ENCODE data around the gene GPC5. TPM values are rescaled to one million over a fixed set of nuclear protein-coding genes. Genes with fewer than 3 reads are reported as not detected.
"Not testable (repeated sequence)": the region's sequence is repeated elsewhere in the genome, so short reads cannot be mapped to it uniquely, and the experiment has no call there.

The GPC5 gene
- total RNA-seq, 2 experiments from 2014 or later, result 0.14 TPM; not detected in 1

- H3K9me3 Mint-ChIP-seq, result no peaks in the 10 kb centered on the region
- H3K4me3 Mint-ChIP-seq, result no peak overlapping the region
- no peak overlapping the region for H3K27ac Mint-ChIP-seq
- H3K27me3 Mint-ChIP-seq, result peaks cover 37% of the 10 kb centered on the region
- no peaks in the 10 kb centered on the region for H3K36me3 Mint-ChIP-seq
- H3K4me1 Mint-ChIP-seq, result no peaks in the 10 kb centered on the region
- POLR2A ChIA-PET, result no interaction called here
- ATAC-seq (ENCODE audit: low read depth) (no peak), DNase-seq (no peak)
These were observed 13.5 kb upstream of the GPC5 start for GRCh38 chr13:91384896-91385295.

- Mint-ChIP-seq H3K36me3 (no peaks in the 10 kb centered on the region), H3K4me1 (no peaks in the 10 kb centered on the region), H3K27ac (no peak overlapping the region), H3K4me3 (no peak overlapping the region), H3K27me3 (peaks cover 34% of the 10 kb centered on the region), H3K9me3 (no peaks in the 10 kb centered on the region)
- POLR2A ChIA-PET, result no interaction called here
- ATAC-seq (ENCODE audit: low read depth), result no peak
- no peak for DNase-seq
These were observed 9.2 kb upstream of the GPC5 start for GRCh38 chr13:91389186-91389585.

- POLR2A ChIA-PET, result no interaction called here
- ATAC-seq (ENCODE audit: low read depth), result no peak
- no peaks in the 10 kb centered on the region for H3K9me3 Mint-ChIP-seq
- H3K27ac Mint-ChIP-seq, result no peak overlapping the region
- H3K4me3 Mint-ChIP-seq, result no peak overlapping the region
- H3K4me1 Mint-ChIP-seq, result peaks cover 6% of the 10 kb centered on the region
- H3K27me3 Mint-ChIP-seq, result peaks cover 84% of the 10 kb centered on the region
- no peak for DNase-seq
- H3K36me3 Mint-ChIP-seq, result no peaks in the 10 kb centered on the region
These were observed 826 bp upstream of the GPC5 start for GRCh38 chr13:91397595-91397994.

GRCh38 chr13:91399189-91400062 is 1.0 kb downstream of the GPC5 start:
- POLR2A ChIA-PET, result interaction anchor here (0.8 kb wide), 1 partner anchor 52 kb away, joined by 3 read pairs; the partner anchor contains the start of gene MIR17HG
- Mint-ChIP-seq H3K4me3 (peak overlapping the region; percentile 55), H3K27me3 (peaks cover 89% of the 10 kb centered on the region), H3K36me3 (no peaks in the 10 kb centered on the region), H3K9me3 (no peaks in the 10 kb centered on the region), H3K4me1 (peaks cover 6% of the 10 kb centered on the region), H3K27ac (no peak overlapping the region)
- ATAC-seq (ENCODE audit: low read depth) (no peak), DNase-seq (no peak)

- Mint-ChIP-seq H3K9me3 (no peaks in the 10 kb centered on the region), H3K27me3 (peaks cover 83% of the 10 kb centered on the region), H3K4me1 (peaks cover 6% of the 10 kb centered on the region), H3K4me3 (peak overlapping the region; percentile 51), H3K27ac (no peak overlapping the region), H3K36me3 (no peaks in the 10 kb centered on the region)
- ATAC-seq (ENCODE audit: low read depth) (no peak), DNase-seq (no peak)
- POLR2A ChIA-PET, result interaction anchor here (0.8 kb wide), 1 partner anchor 53 kb away, joined by 3 read pairs; the partner anchor contains the start of gene MIR17HG
These were observed 1.6 kb downstream of the GPC5 start for GRCh38 chr13:91400063-91400399.

GRCh38 chr13:91400671-91401070 is 2.2 kb downstream of the GPC5 start:
- POLR2A ChIA-PET, result no interaction called here
- no peaks in the 10 kb centered on the region for H3K9me3 Mint-ChIP-seq
- no peaks in the 10 kb centered on the region for H3K36me3 Mint-ChIP-seq
- ATAC-seq (ENCODE audit: low read depth), result no peak
- peaks cover 77% of the 10 kb centered on the region for H3K27me3 Mint-ChIP-seq
- peaks cover 6% of the 10 kb centered on the region for H3K4me1 Mint-ChIP-seq
- no peak overlapping the region for H3K27ac Mint-ChIP-seq
- no peak overlapping the region for H3K4me3 Mint-ChIP-seq
- DNase-seq, result no peak

- Mint-ChIP-seq H3K4me3 (no peak overlapping the region), H3K36me3 (no peaks in the 10 kb centered on the region), H3K27me3 (peaks cover 64% of the 10 kb centered on the region), H3K4me1 (peaks cover 6% of the 10 kb centered on the region), H3K27ac (no peak overlapping the region), H3K9me3 (no peaks in the 10 kb centered on the region)
- DNase-seq, result no peak
- ATAC-seq (ENCODE audit: low read depth), result no peak
- POLR2A ChIA-PET, result no interaction called here
These were observed 3.5 kb downstream of the GPC5 start for GRCh38 chr13:91401920-91402319.

- no peak overlapping the region for H3K4me3 Mint-ChIP-seq
- no peaks in the 10 kb centered on the region for H3K4me1 Mint-ChIP-seq
- no peak overlapping the region for H3K27ac Mint-ChIP-seq
- POLR2A ChIA-PET, result no interaction called here
- no peak for DNase-seq
- H3K36me3 Mint-ChIP-seq, result no peaks in the 10 kb centered on the region
- ATAC-seq (ENCODE audit: low read depth), result no peak
- peaks cover 50% of the 10 kb centered on the region for H3K27me3 Mint-ChIP-seq
- no peaks in the 10 kb centered on the region for H3K9me3 Mint-ChIP-seq
These were observed 6.8 kb downstream of the GPC5 start for GRCh38 chr13:91405240-91405639.

GRCh38 chr13:91406619-91407018 is 8.2 kb downstream of the GPC5 start:
- Mint-ChIP-seq H3K27me3 (peaks cover 38% of the 10 kb centered on the region), H3K4me1 (no peaks in the 10 kb centered on the region), H3K9me3 (no peaks in the 10 kb centered on the region), H3K27ac (no peak overlapping the region), H3K36me3 (no peaks in the 10 kb centered on the region), H3K4me3 (no peak overlapping the region)
- DNase-seq (no peak), ATAC-seq (ENCODE audit: low read depth) (peak; percentile 58)
- POLR2A ChIA-PET, result interaction anchor here (0.9 kb wide), 1 partner anchor 94 kb away, joined by 4 read pairs; no protein-coding TSS in a partner anchor

- POLR2A ChIA-PET, result no interaction called here
- Mint-ChIP-seq H3K27ac (no peak overlapping the region), H3K27me3 (peaks cover 22% of the 10 kb centered on the region), H3K4me1 (no peaks in the 10 kb centered on the region), H3K36me3 (no peaks in the 10 kb centered on the region), H3K9me3 (no peaks in the 10 kb centered on the region), H3K4me3 (no peak overlapping the region)
- no peak for DNase-seq
- ATAC-seq (ENCODE audit: low read depth), result no peak
These were observed 10.6 kb downstream of the GPC5 start for GRCh38 chr13:91408971-91409370.

- H3K27ac Mint-ChIP-seq; H3K4me1 Mint-ChIP-seq; H3K4me3 Mint-ChIP-seq; H3K9me3 Mint-ChIP-seq; DNase-seq; POLR2A ChIA-PET; H3K36me3 Mint-ChIP-seq; ATAC-seq (ENCODE audit: low read depth): not testable (repeated sequence)
- H3K27me3 Mint-ChIP-seq, result peaks cover 17% of the 10 kb centered on the region
These were observed 18.2 kb downstream of the GPC5 start for GRCh38 chr13:91416579-91416978.

- Mint-ChIP-seq H3K4me3 (no peak overlapping the region), H3K27ac (no peak overlapping the region), H3K27me3 (peaks cover 13% of the 10 kb centered on the region), H3K36me3 (no peaks in the 10 kb centered on the region), H3K9me3 (no peaks in the 10 kb centered on the region), H3K4me1 (peaks cover 3% of the 10 kb centered on the region)
- POLR2A ChIA-PET, result no interaction called here
- no peak for ATAC-seq (ENCODE audit: low read depth)
- no peak for DNase-seq
These were observed 19.4 kb downstream of the GPC5 start for GRCh38 chr13:91417660-91418325.

- no peak for DNase-seq
- no peaks in the 10 kb centered on the region for H3K4me1 Mint-ChIP-seq
- peaks cover 6% of the 10 kb centered on the region for H3K9me3 Mint-ChIP-seq
- H3K4me3 Mint-ChIP-seq, result no peak overlapping the region
- no peaks in the 10 kb centered on the region for H3K36me3 Mint-ChIP-seq
- POLR2A ChIA-PET, result no interaction called here
- no peak overlapping the region for H3K27ac Mint-ChIP-seq
- ATAC-seq (ENCODE audit: low read depth), result no peak
- H3K27me3 Mint-ChIP-seq, result no peaks in the 10 kb centered on the region
These were observed 28.5 kb downstream of the GPC5 start for GRCh38 chr13:91426913-91427312.

- POLR2A ChIA-PET; H3K27ac Mint-ChIP-seq; DNase-seq; H3K27me3 Mint-ChIP-seq; H3K36me3 Mint-ChIP-seq; H3K4me1 Mint-ChIP-seq; ATAC-seq (ENCODE audit: low read depth); H3K4me3 Mint-ChIP-seq; H3K9me3 Mint-ChIP-seq: not testable (repeated sequence)
These were observed 40.3 kb downstream of the GPC5 start for GRCh38 chr13:91438674-91439073.
